OCI-LY1 (cell line): ENCODE data around the gene CD84.
"Not testable (repeated sequence)": the region's sequence is repeated elsewhere in the genome, so short reads cannot be mapped to it uniquely, and the experiment has no call there.

ENCODE experiments used
- CTCF ChIP-seq: fragments of 200-600 bp; sonication (generic), shearing (Covaris generic); IDR thresholded peaks from 2 replicates; pipeline ENCODE4 v1.5.1; 2017; ENCODE audit warnings: mild to moderate bottlenecking, antibody characterized with exemption, low read length, moderate library complexity, mixed read lengths
- EZH2 ChIP-seq: fragments of 200-600 bp; sonication (generic), shearing (Covaris generic); IDR thresholded peaks from 2 replicates; pipeline ENCODE4 v1.8.0; 2017; ENCODE audit warnings: borderline replicate concordance, mixed run types, mild to moderate bottlenecking, antibody characterized with exemption, low read length, moderate library complexity, mixed read lengths

DNA sequence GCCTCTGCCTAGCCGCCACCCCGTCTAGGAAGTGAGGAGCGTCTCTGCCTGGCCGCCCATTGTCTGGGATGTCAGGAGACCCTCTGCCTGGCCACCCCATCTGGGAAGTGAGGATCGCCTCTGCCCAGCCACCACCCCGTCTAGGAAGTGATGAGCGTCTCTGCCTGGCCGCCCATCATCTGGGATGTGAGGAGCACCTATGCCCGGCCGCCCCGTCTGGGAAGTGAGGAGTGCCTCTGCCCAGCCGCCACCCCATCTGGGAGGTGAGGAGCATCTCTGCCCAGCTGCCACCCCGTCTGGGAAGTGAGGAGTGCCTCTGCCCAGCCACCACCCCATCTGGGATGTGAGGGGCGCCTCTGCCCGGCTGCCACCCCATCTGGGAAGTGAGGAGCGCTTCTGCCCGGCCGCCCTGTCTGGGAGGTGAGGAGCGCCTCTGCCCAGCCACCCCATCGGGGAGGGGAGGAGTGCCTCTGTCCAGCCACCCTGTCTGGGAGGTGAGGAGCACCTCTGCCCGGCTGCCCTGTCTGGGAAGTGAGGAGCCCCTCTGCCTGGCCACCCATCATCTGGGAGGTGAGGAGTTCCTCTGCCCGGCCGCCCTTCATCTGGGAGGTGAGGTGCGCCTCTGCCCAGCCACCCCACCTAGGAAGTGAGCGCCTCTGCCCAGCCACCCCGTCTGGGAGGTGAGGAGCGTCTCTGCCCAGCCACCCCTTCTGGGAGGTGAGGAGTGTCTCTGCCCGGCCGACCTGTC lies 47.3 kb downstream of the CD84 start:
- not testable (repeated sequence) for TF ChIP-seq EZH2, CTCF
